Ascending aorta (tissue), 2 donors: Measurements from ENCODE around the gene RIOK3. TPM values are rescaled to one million over a fixed set of nuclear protein-coding genes. Genes with fewer than 3 reads are reported as not detected.

ENCODE experiments used
- DNase-seq, 2 donors: peaks; one replicate each; pipeline ENCODE4 v3.0.0-alpha.2; 2019; ENCODE audit warnings: low spot score in 2 of 2
- H3K27ac ChIP-seq, 2 donors: fragments of 200-600 bp; sonication (generic); one replicate each; pipeline ENCODE4 v1.5.1; 2016 to 2017; ENCODE audit warnings: mild to moderate bottlenecking in 1 of 2
- H3K27me3 ChIP-seq: fragments of 200-600 bp; sonication (generic); one replicate; pipeline ENCODE4 v1.5.1; 2017
- H3K36me3 ChIP-seq, 2 donors: fragments of 200-600 bp; sonication (generic); one replicate each; pipeline ENCODE4 v1.5.1; 2016
- H3K4me1 ChIP-seq, 2 donors: fragments of 200-600 bp; sonication (generic); one replicate each; pipeline ENCODE4 v1.5.1; 2016 to 2017; ENCODE audit warnings: mild to moderate bottlenecking in 1 of 2
- H3K4me3 ChIP-seq, 2 donors: fragments of 200-600 bp; sonication (generic); one replicate each; pipeline ENCODE4 v1.5.1; 2016 to 2017; ENCODE audit warnings: mild to moderate bottlenecking in 1 of 2
- H3K9me3 ChIP-seq, 2 donors: fragments of 200-600 bp; sonication (generic); one replicate each; pipeline ENCODE4 v1.5.1; 2016
- intact Hi-C: fragments of 100-400 bp; cut with DNase I; formaldehyde crosslinking; loops from one replicate; pipeline ENCODE4 v1.15.1; 2023
- total RNA-seq: library from RNA; depleted of rRNA; stranded (reverse); fragments of >200 nt; gene quantifications from one replicate; pipeline ENCODE4 v1.1.0, GENCODE V29; 2016
- TF ChIP-seq, protein P1 (sequence below), 3 experiments: fragments of 200-600 bp in 2 of 3; fragments of 450-650 bp in 1 of 3; sonication (generic) in 2 of 3; IDR thresholded peaks; one replicate each; pipeline ENCODE4 v1.5.1; 2016 to 2019; ENCODE audit warnings: antibody characterized with exemption in 3 of 3, mild to moderate bottlenecking in 1 of 3, moderate library complexity in 1 of 3

The RIOK3 gene
- total RNA-seq, 1 donor from 2014 or later = 9.3 TPM

DNA sequence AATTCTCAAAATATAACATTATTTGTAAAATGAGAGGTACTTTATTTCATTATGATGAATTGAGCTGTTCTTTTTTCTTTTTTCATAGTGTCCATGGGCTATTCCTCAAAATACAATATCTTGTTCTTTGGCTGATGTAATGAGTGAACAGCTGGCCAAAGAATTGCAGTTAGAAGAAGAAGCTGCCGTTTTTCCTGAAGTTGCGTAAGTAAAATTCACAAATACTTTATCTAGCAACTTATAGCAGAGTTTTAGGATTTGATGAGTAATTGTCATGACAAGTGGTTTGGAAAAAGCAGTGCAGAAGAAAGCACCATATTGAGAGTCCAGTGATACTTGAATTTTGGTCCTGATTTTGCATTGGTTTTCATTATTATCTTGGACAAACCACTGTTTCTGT, 9.8 kb downstream of the RIOK3 start:
- Histone ChIP-seq H3K36me3 (peaks cover 53 to 60% of the 10 kb centered on the region in 2 donors), H3K27ac (no peak overlapping the region), H3K27me3 (no peaks in the 10 kb centered on the region), H3K4me1 (peaks cover 6 to 25% of the 10 kb centered on the region in 2 donors), H3K9me3 (no peaks in the 10 kb centered on the region), H3K4me3 (no peak overlapping the region)
- no peak for DNase-seq
- intact Hi-C loops = no loop called here
- TF ChIP-seq, protein P1, sequence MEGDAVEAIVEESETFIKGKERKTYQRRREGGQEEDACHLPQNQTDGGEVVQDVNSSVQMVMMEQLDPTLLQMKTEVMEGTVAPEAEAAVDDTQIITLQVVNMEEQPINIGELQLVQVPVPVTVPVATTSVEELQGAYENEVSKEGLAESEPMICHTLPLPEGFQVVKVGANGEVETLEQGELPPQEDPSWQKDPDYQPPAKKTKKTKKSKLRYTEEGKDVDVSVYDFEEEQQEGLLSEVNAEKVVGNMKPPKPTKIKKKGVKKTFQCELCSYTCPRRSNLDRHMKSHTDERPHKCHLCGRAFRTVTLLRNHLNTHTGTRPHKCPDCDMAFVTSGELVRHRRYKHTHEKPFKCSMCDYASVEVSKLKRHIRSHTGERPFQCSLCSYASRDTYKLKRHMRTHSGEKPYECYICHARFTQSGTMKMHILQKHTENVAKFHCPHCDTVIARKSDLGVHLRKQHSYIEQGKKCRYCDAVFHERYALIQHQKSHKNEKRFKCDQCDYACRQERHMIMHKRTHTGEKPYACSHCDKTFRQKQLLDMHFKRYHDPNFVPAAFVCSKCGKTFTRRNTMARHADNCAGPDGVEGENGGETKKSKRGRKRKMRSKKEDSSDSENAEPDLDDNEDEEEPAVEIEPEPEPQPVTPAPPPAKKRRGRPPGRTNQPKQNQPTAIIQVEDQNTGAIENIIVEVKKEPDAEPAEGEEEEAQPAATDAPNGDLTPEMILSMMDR (IDR thresholded peaks at IDR 0.05) = no peak

DNA sequence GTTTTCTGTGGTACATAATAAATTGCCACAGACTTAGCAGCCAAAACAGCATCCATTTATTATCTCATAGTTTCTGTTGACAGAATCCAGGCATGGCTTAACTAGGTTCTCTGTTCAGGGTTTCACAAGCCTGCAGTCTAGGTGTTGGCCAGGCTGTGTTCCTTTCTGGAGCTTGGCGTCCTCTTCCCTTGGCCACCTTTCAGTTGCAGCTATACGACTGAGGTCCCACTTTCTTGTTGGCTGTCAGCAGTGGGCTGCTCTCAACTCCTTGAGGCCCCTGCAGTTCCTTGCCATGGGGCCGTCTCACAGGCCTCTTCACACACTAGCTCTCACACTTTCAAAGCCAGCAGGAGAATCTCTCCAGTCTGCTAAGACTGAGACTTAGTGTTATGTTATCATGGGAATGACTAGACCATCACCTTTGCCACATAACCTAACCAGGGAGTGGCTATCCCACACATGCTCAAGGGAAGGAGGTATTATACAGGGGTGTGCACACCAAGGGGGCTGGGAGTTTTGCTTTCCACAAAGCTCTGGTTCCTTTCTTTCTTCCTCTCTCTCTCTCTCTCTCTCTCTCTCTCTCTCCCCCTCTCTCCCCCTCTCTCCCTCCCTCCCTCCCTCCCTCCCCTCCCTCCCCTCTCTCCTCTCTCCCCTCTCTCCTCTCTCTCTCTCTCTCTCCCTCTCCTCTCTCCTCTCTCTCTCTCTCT, 15.8 kb downstream of the RIOK3 start:
- Histone ChIP-seq H3K36me3 (peaks cover 82 to 95% of the 10 kb centered on the region in 2 donors), H3K27ac (no peak overlapping the region), H3K4me1 (no peaks in the 10 kb centered on the region), H3K9me3 (no peaks in the 10 kb centered on the region), H3K27me3 (no peaks in the 10 kb centered on the region), H3K4me3 (no peak overlapping the region)
- TF ChIP-seq, protein P1 (IDR thresholded peaks at IDR 0.05) = no peak
- intact Hi-C loops = no loop called here
- no peak for DNase-seq

DNA sequence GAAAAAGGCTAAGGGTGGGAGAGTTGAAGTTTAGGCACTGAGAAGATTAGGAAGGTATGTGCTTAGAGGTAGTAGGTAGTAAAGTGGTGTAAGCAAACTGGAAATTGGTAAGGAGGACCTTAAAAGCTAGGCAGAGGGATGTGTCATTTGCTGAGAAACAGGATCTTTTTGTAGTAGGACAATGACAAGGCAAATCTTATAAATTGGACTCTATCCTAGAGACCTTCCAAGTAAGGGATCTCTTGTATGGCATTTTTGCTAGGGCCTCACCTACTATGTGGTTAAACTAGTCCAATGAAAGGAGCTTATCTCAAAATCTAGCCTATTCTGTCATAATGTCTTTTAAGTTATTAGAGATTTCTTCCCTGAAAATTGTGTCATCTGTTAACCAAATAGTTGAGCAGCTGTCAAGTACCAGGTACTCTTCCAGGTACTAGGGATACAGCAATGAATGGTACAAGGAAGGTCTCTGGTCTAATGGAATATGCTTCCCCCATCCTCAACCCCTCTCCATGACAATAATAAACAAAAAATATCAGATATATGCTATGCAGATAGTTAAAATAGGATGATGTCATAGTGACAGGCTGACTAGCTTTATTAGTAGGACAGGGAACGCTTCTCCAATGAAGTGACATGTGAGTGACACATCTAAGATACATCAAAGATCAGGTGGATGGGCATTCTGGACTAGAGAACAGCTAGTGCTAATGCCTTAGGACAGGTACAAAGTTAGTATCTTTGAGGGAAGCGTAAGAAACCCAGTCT, 17.7 kb downstream of the RIOK3 start:
- intact Hi-C loops = no loop called here
- Histone ChIP-seq H3K36me3 (peaks cover 82 to 95% of the 10 kb centered on the region in 2 donors), H3K27me3 (no peaks in the 10 kb centered on the region), H3K27ac (no peak overlapping the region), H3K9me3 (no peaks in the 10 kb centered on the region), H3K4me3 (no peak overlapping the region), H3K4me1 (no peaks in the 10 kb centered on the region)
- TF ChIP-seq, protein P1 (IDR thresholded peaks at IDR 0.05) = no peak
- DNase-seq = no peak

DNA sequence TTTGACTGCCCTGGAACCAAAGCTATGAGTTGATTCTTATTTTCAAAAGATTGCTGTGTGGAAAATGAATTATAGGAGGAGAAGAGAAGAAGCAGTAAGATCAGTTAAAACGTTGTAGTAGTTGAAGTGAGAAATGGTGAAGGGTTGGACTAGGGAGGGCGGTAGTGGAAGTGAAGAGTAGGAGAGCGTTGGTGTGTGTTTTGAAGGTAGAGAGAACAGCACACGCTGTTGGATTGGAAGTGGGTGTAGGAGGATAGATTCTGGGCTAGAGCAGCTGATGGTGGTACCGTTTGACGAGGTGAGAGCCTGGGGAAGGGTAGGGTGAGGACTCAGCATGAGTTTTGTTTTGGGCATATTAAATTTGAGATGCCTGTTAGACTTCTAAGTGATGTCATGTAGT, 18.4 kb downstream of the RIOK3 start:
- H3K4me3 ChIP-seq = no peak overlapping the region
- no peak for DNase-seq
- TF ChIP-seq, protein P1 (IDR thresholded peaks at IDR 0.05) = no peak
- no peaks in the 10 kb centered on the region for H3K27me3 ChIP-seq
- no peaks in the 10 kb centered on the region for H3K9me3 ChIP-seq
- peaks cover 82 to 95% of the 10 kb centered on the region in 2 donors for H3K36me3 ChIP-seq
- H3K27ac ChIP-seq = no peak overlapping the region
- H3K4me1 ChIP-seq = no peaks in the 10 kb centered on the region
- intact Hi-C loops = no loop called here

DNA sequence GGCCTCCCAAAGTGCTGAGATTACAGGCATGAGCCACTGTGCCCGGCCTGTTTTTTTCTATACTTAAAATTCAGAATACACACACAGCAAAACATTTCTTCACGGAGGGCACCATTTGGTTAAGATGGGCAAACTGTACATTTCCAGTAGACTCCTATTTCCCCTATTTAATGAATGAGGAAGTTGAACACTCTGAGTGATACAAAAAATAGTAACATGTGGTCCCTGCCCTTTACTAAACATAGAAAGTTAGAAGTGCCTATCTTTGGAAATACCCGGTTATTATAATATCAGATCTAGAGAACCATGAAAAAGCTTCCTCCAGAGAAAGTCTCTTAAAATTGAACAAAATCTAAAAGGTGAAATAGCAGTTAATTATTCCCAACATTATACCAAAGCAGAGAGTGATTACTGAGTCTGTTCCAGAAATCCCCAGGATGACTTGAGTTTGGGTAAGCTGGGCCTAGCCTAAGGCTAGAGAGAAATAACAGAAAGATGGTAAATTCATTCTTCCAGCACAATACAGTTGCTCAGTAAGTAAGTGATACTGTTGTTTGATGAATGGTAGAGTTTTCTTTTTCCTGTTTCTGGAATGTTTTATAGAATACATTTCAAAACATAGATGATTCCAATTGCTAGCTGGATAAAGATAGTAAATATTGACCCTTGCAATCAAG, 26.9 kb downstream of the RIOK3 start:
- no peaks in the 10 kb centered on the region for H3K9me3 ChIP-seq
- DNase-seq = no peak
- H3K27me3 ChIP-seq = no peaks in the 10 kb centered on the region
- intact Hi-C loops = loop anchor here (10.0 kb wide), 1 partner anchor 245 kb away; no protein-coding TSS in a partner anchor
- H3K4me3 ChIP-seq = no peak overlapping the region
- TF ChIP-seq, protein P1 (IDR thresholded peaks at IDR 0.05) = no peak
- H3K27ac ChIP-seq = no peak overlapping the region
- H3K36me3 ChIP-seq = peaks cover 66 to 70% of the 10 kb centered on the region in 2 donors
- peaks cover 0 to 7% of the 10 kb centered on the region in 2 donors for H3K4me1 ChIP-seq
